ENCODE data around the gene IRS2.

The IRS2 gene

DNA sequence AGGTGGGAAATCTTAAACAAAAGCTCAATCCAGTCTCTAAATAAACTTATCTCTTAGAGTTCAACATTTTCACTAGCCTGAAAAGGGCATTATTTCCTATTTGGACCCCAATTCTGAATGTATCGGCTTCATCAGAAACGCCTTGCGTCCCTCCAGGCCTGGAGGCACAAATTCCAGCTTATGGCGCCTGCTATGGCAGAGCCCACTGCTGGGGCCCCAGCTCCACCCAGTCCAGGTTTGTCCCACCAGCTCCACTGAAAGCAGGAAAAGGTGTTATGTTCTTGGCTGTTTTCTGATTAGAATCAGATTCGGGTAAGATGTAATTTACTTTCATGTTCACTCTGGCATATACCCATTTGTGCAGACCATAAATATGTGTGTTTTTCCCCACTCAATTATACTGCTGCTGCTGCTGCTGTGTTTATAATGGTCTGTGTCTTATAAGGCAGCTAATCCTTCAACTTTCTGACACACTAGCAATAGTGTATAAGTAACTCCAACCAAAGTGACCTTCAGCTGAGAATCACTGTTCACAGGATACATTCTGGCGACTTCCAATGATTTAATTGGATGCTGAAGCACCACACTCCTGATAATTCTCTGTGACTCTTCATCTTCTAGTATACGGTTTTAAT is 6.4 kb downstream of the IRS2 start:
- no peak for DNase-seq

- no peak for DNase-seq
Observed at GRCh38 chr13:109779074-109779473, 7.3 kb downstream of the IRS2 start.

DNA sequence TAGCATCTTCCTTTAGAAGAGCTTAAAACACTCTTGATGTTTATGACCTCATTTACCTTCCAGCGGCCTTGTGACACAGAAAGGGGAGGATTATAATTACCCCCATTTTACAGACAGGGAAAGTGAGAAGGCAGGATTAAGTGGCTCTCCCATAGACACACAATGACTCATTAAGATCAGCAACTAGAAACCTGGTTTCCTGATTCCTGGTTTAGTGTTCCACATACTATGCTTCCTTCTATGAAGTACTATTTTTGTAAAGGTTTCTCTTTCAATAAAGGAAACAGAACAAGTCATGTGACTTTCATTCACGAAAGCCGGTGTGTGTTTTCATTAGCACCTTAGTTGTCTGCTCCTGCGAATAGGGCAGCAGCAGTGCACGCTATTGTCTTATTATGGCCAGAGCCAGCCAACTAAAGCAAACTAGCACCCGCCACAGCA is 8.3 kb downstream of the IRS2 start:
- DNase-seq, result no peak

- no peak for DNase-seq
Observed at GRCh38 chr13:109776575-109776974, 9.8 kb downstream of the IRS2 start.

DNA sequence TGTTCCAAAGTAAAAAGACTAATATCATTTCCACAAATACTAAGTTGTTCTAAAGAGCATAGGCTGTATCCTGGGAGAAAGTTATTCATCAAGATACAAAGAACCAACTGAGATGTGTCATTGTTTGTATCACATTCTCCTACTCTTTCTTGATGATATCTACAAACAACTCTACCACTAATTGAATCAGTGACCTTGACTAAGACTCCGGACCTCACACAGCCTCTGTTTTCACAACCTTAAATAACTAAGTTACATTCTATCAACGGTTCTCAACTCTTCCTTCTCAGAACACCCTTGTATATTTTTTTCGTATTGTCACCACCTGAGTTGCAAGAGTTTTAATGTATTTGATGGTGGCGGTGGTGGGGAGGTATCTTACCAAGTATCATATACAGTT is 12.6 kb downstream of the IRS2 start:
- no peak for DNase-seq

GRCh38 chr13:109773276-109773675 is 13.1 kb downstream of the IRS2 start:
- DNase-seq, result no peak

GRCh38 chr13:109771926-109772325 is 14.5 kb downstream of the IRS2 start:
- DNase-seq, result no peak

- DNase-seq, result no peak
Observed at GRCh38 chr13:109770436-109770835, 15.9 kb downstream of the IRS2 start.

GRCh38 chr13:109769921-109770320 is 16.5 kb downstream of the IRS2 start:
- no peak for DNase-seq

DNA sequence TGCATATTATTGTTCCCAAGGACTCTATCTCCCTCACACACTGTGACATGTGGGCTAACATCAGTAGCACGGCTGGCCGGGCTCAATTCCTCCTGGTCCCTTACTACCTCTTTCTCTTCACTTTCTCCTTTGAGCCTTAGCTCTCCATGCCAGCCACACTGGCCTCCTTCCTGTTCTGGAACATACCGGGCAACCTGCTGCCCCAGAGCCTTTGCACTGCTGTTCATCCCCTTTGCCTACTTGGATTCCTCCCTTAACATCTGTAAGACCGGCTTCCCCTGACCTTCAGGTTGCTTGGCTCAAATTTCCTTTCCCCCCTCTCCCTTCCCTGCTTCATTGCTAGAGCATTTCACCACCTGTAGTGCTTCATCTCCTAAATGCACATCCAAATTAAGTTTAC is 17.1 kb downstream of the IRS2 start:
- DNase-seq, result no peak

- DNase-seq, result no peak
Observed at GRCh38 chr13:109768616-109769015, 17.8 kb downstream of the IRS2 start.

DNA sequence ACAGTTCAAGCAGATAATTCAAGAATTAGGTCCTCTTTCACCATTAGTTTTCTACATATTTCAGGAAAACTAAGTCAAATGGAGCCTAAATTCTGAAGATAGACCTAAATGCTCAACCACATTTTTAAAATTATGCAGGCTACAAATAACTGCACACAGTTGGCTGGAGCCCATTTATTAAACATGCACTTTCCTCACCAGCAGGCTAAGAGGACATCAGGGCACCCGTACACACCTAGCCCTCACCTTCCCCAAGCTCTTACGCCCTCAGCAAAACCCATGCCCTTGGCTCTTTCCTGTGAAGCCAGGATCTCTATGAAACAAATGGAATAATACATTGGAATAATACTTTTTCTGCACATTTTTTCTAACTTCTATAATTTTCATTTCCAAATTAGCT is 18.2 kb downstream of the IRS2 start:
- no peak for DNase-seq

- DNase-seq, result no peak
Observed at GRCh38 chr13:109767023-109767422, 19.4 kb downstream of the IRS2 start.

- no peak for DNase-seq
Observed at GRCh38 chr13:109764470-109765291, 21.7 kb downstream of the IRS2 start.

- DNase-seq, result no peak
Observed at GRCh38 chr13:109764045-109764444, 22.3 kb downstream of the IRS2 start.

GRCh38 chr13:109762791-109763190 is 23.6 kb downstream of the IRS2 start:
- DNase-seq, result no peak

GRCh38 chr13:109761695-109762094 is 24.7 kb downstream of the IRS2 start:
- no peak for DNase-seq

DNA sequence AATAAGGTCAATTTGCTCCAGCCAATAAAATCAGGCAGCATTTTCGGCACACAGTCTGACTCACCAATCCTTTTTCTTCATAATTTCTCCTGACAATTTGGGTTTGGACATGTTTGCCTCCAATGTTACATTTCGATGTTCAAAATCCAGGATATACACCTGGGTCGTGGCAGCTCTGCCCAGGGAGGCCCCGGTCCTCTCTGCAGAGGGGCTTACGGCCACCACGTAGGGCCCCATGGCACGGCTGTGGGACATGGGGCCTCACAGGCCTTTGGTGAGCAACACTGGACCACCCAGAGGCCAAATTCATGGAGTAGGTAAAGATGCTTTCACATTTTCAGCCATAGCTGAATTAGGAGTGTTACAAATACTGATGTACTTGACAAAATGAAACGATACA is 25.4 kb downstream of the IRS2 start:
- DNase-seq, result no peak

GRCh38 chr13:109760402-109760801 is 26.0 kb downstream of the IRS2 start:
- no peak for DNase-seq

GRCh38 chr13:109759609-109760008 is 26.8 kb downstream of the IRS2 start:
- DNase-seq, result no peak

DNA sequence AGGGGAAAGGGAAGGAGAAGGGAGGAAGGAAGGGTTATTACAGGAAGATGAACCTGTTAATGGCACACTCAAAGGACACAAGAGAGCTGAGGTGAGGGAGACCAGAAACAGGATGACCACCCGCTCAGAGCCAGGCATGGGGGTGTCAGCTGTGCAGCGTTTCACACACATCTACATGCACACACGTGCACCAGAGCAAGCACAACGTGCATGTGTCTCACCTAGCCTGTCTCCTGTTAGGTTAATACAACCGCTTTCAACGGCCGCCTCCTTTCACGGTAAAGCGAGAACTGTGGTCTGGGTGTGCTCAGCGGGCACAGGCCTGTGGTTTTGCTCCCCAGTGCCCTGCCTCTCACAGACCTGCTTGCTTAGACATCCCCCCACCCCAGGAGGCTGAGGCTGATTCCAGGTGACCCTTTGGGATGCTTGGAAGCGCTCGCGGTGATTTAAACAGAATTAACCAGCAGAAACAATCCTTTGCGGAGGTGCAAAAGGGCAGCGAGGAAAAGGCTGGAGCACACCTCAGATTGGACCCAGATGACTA is 27.4 kb downstream of the IRS2 start:
- no peak for DNase-seq

GRCh38 chr13:109756778-109757177 is 29.6 kb downstream of the IRS2 start:
- no peak for DNase-seq

- no peak for DNase-seq
Observed at GRCh38 chr13:109755997-109756396, 30.4 kb downstream of the IRS2 start.

GRCh38 chr13:109755551-109755950 is 30.8 kb downstream of the IRS2 start:
- DNase-seq, result no peak
